ENCODE results near the gene SH3BP4. TPM values are rescaled to one million over a fixed set of nuclear protein-coding genes. Genes with fewer than 3 reads are reported as not detected.

Gene SH3BP4
- polyA plus RNA-seq, 4 donors = 3.6 to 36.7 (median 17.4) TPM

DNA sequence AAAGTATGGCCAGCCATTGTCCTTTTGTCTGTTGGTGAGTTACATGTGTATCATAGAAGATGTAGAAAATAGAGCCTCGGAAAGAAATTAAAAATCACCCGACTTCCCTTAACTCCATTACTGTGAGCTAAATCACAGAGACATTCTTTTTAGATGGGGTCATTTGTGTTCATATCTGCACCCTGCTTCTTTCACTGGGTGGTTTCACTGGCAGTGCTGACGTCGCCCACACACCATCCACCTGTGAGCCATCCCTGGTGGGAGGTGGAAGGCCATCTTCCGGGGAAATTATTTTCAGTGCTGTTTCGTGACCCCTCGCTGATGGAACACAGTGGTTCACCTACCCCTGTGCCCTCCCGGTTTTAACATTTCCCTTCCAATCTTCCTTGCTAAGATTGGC lies 21.2 kb downstream of the SH3BP4 start:
- H3K4me1 ChIP-seq (ENCODE audit: control insufficient read depth in 3 of 3, insufficient read depth in 2 of 3, low read depth in 1 of 3, low read length in 2 of 3) = peaks cover 0 to 4% (median 0%) of the 10 kb centered on the region in 3 donors
- H3K4me3 ChIP-seq (ENCODE audit: low read depth in 1 of 3, low read length in 3 of 3) = no peak overlapping the region
- DNase-seq = no peak
- H3K27ac ChIP-seq (ENCODE audit: low read depth in 1 of 3, low read length in 2 of 3) = no peak overlapping the region
- no peaks in the 10 kb centered on the region for H3K9me3 ChIP-seq (ENCODE audit: control insufficient read depth in 2 of 2, insufficient read depth in 1 of 2, low read depth in 1 of 2, low read length in 1 of 2)
- peaks cover 0 to 33% (median 0%) of the 10 kb centered on the region in 3 donors for H3K36me3 ChIP-seq (ENCODE audit: control insufficient read depth in 3 of 3, insufficient read depth in 2 of 3, low read depth in 1 of 3, low read length in 3 of 3)
- WGBS, 3 donors = 75 to 79% (median 75%) methylated on average over 8 of the region's 8 CpGs
- no peak for FAIRE-seq
- no peaks in the 10 kb centered on the region for H3K27me3 ChIP-seq (ENCODE audit: control insufficient read depth in 3 of 3, insufficient read depth in 3 of 3, low read length in 3 of 3)

- DNase-seq (peak in 1 of 2 donors; percentile 61), FAIRE-seq (no peak)
- H3K27ac ChIP-seq (ENCODE audit: low read depth in 1 of 3, low read length in 2 of 3) = no peak overlapping the region
- no peak overlapping the region for H3K4me3 ChIP-seq (ENCODE audit: low read depth in 1 of 3, low read length in 3 of 3)
- 27 to 57% (median 49%) methylated on average over 30 of the region's 30 CpGs for WGBS, 3 donors
- H3K27me3 ChIP-seq (ENCODE audit: control insufficient read depth in 3 of 3, insufficient read depth in 3 of 3, low read length in 3 of 3) = no peaks in the 10 kb centered on the region
- peaks cover 0 to 5% of the 10 kb centered on the region in 2 donors for H3K9me3 ChIP-seq (ENCODE audit: control insufficient read depth in 2 of 2, insufficient read depth in 1 of 2, low read depth in 1 of 2, low read length in 1 of 2)
- peaks cover 1 to 4% (median 2%) of the 10 kb centered on the region in 3 donors for H3K4me1 ChIP-seq (ENCODE audit: control insufficient read depth in 3 of 3, insufficient read depth in 2 of 3, low read depth in 1 of 3, low read length in 2 of 3)
- H3K36me3 ChIP-seq (ENCODE audit: control insufficient read depth in 3 of 3, insufficient read depth in 2 of 3, low read depth in 1 of 3, low read length in 3 of 3) = peaks cover 0 to 34% (median 0%) of the 10 kb centered on the region in 3 donors
These were observed 22.9 kb downstream of the SH3BP4 start for GRCh38 chr2:234974501-234975385.

- Histone ChIP-seq H3K9me3 (ENCODE audit: control insufficient read depth in 2 of 2, insufficient read depth in 1 of 2, low read depth in 1 of 2, low read length in 1 of 2) (peaks cover 0 to 8% of the 10 kb centered on the region in 2 donors), H3K36me3 (ENCODE audit: control insufficient read depth in 3 of 3, insufficient read depth in 2 of 3, low read depth in 1 of 3, low read length in 3 of 3) (peaks cover 0 to 35% (median 0%) of the 10 kb centered on the region in 3 donors), H3K4me3 (ENCODE audit: low read depth in 1 of 3, low read length in 3 of 3) (no peak overlapping the region), H3K27me3 (ENCODE audit: control insufficient read depth in 3 of 3, insufficient read depth in 3 of 3, low read length in 3 of 3) (no peaks in the 10 kb centered on the region), H3K4me1 (ENCODE audit: control insufficient read depth in 3 of 3, insufficient read depth in 2 of 3, low read depth in 1 of 3, low read length in 2 of 3) (peaks cover 1 to 12% (median 2%) of the 10 kb centered on the region in 3 donors), H3K27ac (ENCODE audit: low read depth in 1 of 3, low read length in 2 of 3) (no peak overlapping the region)
- WGBS, 3 donors = 44 to 93% (median 88%) methylated on average over 1 of the region's 1 CpG
- DNase-seq = no peak
- FAIRE-seq = no peak
These were observed 23.8 kb downstream of the SH3BP4 start for GRCh38 chr2:234975611-234976010.

DNA sequence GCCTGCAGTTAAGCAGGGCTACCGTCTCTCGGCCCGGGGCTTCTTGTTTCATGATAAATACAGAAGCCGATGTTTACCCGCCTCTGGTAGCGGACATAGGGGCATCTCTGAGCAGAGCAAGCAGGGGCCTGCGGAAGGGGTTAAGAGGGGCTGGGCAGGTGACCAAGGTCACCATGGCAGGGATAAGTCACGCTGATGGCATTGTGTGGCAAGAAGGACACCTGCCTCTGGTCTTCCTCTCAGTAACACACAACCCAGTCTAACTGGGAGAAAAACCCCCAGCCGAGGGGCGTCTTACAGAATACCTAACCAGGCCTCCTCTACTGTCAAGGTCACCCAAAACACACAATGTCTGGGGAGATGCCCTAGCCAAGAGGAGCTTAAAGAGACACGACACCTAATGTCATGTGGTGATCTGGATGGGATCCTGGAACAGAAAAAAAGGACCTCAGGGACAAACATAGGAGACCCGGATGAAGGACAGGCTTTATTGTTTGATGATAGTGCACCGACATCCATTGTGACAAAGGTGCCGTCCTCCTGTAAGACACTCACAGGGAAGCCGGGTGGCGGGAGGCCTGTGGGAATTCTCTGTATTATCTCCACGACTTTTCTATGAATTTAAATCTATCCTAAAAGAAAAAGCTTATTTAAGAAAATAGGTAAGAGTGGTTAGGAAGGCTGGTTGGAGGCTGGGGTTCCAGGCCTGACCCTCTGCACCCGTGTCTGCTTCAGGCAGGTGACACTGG lies 24.8 kb downstream of the SH3BP4 start:
- Histone ChIP-seq H3K4me3 (ENCODE audit: low read depth in 1 of 3, low read length in 3 of 3) (no peak overlapping the region), H3K27ac (ENCODE audit: low read depth in 1 of 3, low read length in 2 of 3) (peak overlapping the region in 1 of 3 donors; percentile 19), H3K4me1 (ENCODE audit: control insufficient read depth in 3 of 3, insufficient read depth in 2 of 3, low read depth in 1 of 3, low read length in 2 of 3) (peaks cover 1 to 22% (median 2%) of the 10 kb centered on the region in 3 donors), H3K36me3 (ENCODE audit: control insufficient read depth in 3 of 3, insufficient read depth in 2 of 3, low read depth in 1 of 3, low read length in 3 of 3) (peaks cover 0 to 35% (median 0%) of the 10 kb centered on the region in 3 donors), H3K27me3 (ENCODE audit: control insufficient read depth in 3 of 3, insufficient read depth in 3 of 3, low read length in 3 of 3) (no peaks in the 10 kb centered on the region), H3K9me3 (ENCODE audit: control insufficient read depth in 2 of 2, insufficient read depth in 1 of 2, low read depth in 1 of 2, low read length in 1 of 2) (peaks cover 0 to 8% of the 10 kb centered on the region in 2 donors)
- DNase-seq (no peak), FAIRE-seq (no peak)
- 62 to 76% (median 72%) methylated on average over 18 of the region's 18 CpGs for WGBS, 3 donors

GRCh38 chr2:234977228-234977679 lies 25.4 kb downstream of the SH3BP4 start:
- Histone ChIP-seq H3K9me3 (ENCODE audit: control insufficient read depth in 2 of 2, insufficient read depth in 1 of 2, low read depth in 1 of 2, low read length in 1 of 2) (peaks cover 0 to 8% of the 10 kb centered on the region in 2 donors), H3K4me1 (ENCODE audit: control insufficient read depth in 3 of 3, insufficient read depth in 2 of 3, low read depth in 1 of 3, low read length in 2 of 3) (peaks cover 1 to 28% (median 2%) of the 10 kb centered on the region in 3 donors), H3K27me3 (ENCODE audit: control insufficient read depth in 3 of 3, insufficient read depth in 3 of 3, low read length in 3 of 3) (no peaks in the 10 kb centered on the region), H3K4me3 (ENCODE audit: low read depth in 1 of 3, low read length in 3 of 3) (no peak overlapping the region), H3K36me3 (ENCODE audit: control insufficient read depth in 3 of 3, insufficient read depth in 2 of 3, low read depth in 1 of 3, low read length in 3 of 3) (peaks cover 0 to 35% (median 0%) of the 10 kb centered on the region in 3 donors), H3K27ac (ENCODE audit: low read depth in 1 of 3, low read length in 2 of 3) (peak overlapping the region in 1 of 3 donors; percentile 19)
- DNase-seq (no peak), FAIRE-seq (no peak)
- WGBS, 3 donors = 35 to 58% (median 35%) methylated on average over 12 of the region's 12 CpGs

DNA sequence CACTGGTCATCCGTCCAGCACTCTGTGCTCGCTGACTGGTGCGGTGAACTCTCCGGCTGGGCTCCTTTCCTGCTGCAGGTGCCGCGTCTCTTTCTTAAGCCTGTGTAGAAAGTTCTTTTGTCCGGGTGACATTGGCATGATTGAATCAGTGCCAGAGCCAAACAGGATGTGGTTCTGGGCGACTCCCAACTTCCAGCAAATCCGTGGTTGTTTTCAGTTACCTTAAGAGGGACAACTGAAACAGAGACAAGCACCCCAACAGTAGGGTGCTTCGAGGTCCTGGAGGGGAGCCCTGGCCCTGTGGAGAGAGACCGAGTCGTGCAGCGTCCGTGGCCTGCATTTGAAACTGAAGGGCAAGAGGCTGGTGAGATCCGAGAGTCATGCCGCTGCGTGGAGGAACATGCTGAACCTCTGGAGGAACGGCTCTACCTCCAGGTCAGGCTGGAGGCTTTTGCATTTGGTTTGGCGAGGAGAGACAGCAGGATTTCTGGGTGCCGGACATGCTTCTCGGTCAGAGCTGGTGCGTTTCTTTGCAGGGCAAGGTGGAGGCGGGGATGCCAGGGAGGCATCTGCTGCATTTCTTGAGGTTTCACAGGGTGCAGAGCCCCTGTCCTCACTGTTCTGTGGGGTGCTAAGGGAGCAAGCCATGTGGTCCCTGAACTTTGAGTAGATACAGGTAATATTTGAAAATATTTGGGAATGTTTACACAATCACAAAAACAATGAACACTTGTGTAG lies 26.8 kb downstream of the SH3BP4 start:
- no peaks in the 10 kb centered on the region for H3K27me3 ChIP-seq (ENCODE audit: control insufficient read depth in 3 of 3, insufficient read depth in 3 of 3, low read length in 3 of 3)
- peaks cover 0 to 30% (median 0%) of the 10 kb centered on the region in 3 donors for H3K36me3 ChIP-seq (ENCODE audit: control insufficient read depth in 3 of 3, insufficient read depth in 2 of 3, low read depth in 1 of 3, low read length in 3 of 3)
- H3K4me3 ChIP-seq (ENCODE audit: low read depth in 1 of 3, low read length in 3 of 3) = no peak overlapping the region
- 18 to 53% (median 43%) methylated on average over 23 of the region's 23 CpGs for WGBS, 3 donors
- FAIRE-seq = no peak
- H3K27ac ChIP-seq (ENCODE audit: low read depth in 1 of 3, low read length in 2 of 3) = peak overlapping the region in 1 of 3 donors; percentile 35
- peaks cover 2 to 42% (median 4%) of the 10 kb centered on the region in 3 donors for H3K4me1 ChIP-seq (ENCODE audit: control insufficient read depth in 3 of 3, insufficient read depth in 2 of 3, low read depth in 1 of 3, low read length in 2 of 3)
- DNase-seq = peak in 1 of 2 donors; percentile 61
- H3K9me3 ChIP-seq (ENCODE audit: control insufficient read depth in 2 of 2, insufficient read depth in 1 of 2, low read depth in 1 of 2, low read length in 1 of 2) = peaks cover 0 to 8% of the 10 kb centered on the region in 2 donors

- WGBS, 3 donors = 56 to 63% (median 62%) methylated on average over 9 of the region's 9 CpGs
- peaks cover 2 to 46% (median 7%) of the 10 kb centered on the region in 3 donors for H3K4me1 ChIP-seq (ENCODE audit: control insufficient read depth in 3 of 3, insufficient read depth in 2 of 3, low read depth in 1 of 3, low read length in 2 of 3)
- H3K4me3 ChIP-seq (ENCODE audit: low read depth in 1 of 3, low read length in 3 of 3) = no peak overlapping the region
- peaks cover 0 to 27% (median 0%) of the 10 kb centered on the region in 3 donors for H3K36me3 ChIP-seq (ENCODE audit: control insufficient read depth in 3 of 3, insufficient read depth in 2 of 3, low read depth in 1 of 3, low read length in 3 of 3)
- H3K27me3 ChIP-seq (ENCODE audit: control insufficient read depth in 3 of 3, insufficient read depth in 3 of 3, low read length in 3 of 3) = no peaks in the 10 kb centered on the region
- FAIRE-seq = no peak
- no peak for DNase-seq
- H3K27ac ChIP-seq (ENCODE audit: low read depth in 1 of 3, low read length in 2 of 3) = peak overlapping the region in 2 of 3 donors; percentile 30 to 53
- H3K9me3 ChIP-seq (ENCODE audit: control insufficient read depth in 2 of 2, insufficient read depth in 1 of 2, low read depth in 1 of 2, low read length in 1 of 2) = peaks cover 0 to 8% of the 10 kb centered on the region in 2 donors
These were observed 27.7 kb downstream of the SH3BP4 start for GRCh38 chr2:234979204-234980167.

All from small intestine (tissue), 7 donors.